ENCODE measurements around the gene CRTC1. TPM values are rescaled to one million over a fixed set of nuclear protein-coding genes. Genes with fewer than 3 reads are reported as not detected.

The CRTC1 gene
- total and polyA plus RNA-seq, 10 donors = 3.1 to 15.7 (median 8.2) TPM

DNA sequence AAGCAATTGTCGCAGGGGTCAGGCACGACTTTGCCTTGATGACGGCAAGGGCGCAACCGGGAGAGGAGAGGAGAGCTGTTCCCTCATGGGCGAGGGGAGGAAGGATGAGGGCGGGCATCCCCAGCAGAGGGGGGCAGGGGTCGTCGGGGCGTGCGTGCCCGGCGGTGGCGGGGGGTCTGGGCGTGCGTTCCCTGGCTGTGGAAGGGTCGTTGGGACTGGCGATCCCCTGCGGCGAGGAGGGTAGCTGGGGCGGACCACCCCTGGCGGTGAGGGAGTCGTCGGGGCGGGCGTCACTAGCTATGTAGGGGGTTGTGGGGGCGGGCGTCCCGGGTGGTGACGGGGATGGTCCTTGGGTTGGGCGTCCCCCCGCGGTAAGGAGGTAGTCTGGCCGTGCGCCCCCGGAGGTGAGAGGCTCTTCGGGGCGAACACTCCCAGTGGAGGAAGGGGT, 106.0 kb downstream of the CRTC1 start:
- TF ChIP-seq CTCF (IDR thresholded peaks at IDR 0.05 in 8 of 11, conservative IDR thresholded peaks at IDR 0.05 in 3 of 11) (no peak), POLR2AphosphoS5 (IDR thresholded peaks at IDR 0.05) (no peak), POLR2A (IDR thresholded peaks at IDR 0.05) (no peak)
- H3K36me3 ChIP-seq = no peaks in the 10 kb centered on the region
- H3K4me3 ChIP-seq = peak overlapping the region in 7 of 8 donors; percentile 28 to 67 (median 33)
- peaks cover 4 to 100% (median 94%) of the 10 kb centered on the region in 7 donors for H3K27me3 ChIP-seq (replicated peaks in 1 of 7)
- intact Hi-C loops (cut with DNase I; ENCODE audit: low total_unique reads) = no loop called here
- WGBS, 5 donors = 4 to 8% (median 6%) methylated on average over 26 to 38 of the region's 38 CpGs
- H3K9me3 ChIP-seq = no peaks in the 10 kb centered on the region
- H3K4me1 ChIP-seq = peaks cover 27 to 61% (median 49%) of the 10 kb centered on the region in 6 donors
- no peak for DNase-seq
- H3K27ac ChIP-seq = no peak overlapping the region

GRCh38 chr19:18789883-18790565, 106.5 kb downstream of the CRTC1 start:
- intact Hi-C loops (cut with DNase I; ENCODE audit: low total_unique reads) = no loop called here
- Histone ChIP-seq H3K27ac (no peak overlapping the region), H3K4me3 (peak overlapping the region in 7 of 8 donors; percentile 28 to 67 (median 33)), H3K27me3 (replicated peaks in 1 of 7) (peaks cover 4 to 100% (median 92%) of the 10 kb centered on the region in 7 donors), H3K36me3 (no peaks in the 10 kb centered on the region), H3K4me1 (peaks cover 27 to 56% (median 48%) of the 10 kb centered on the region in 6 donors), H3K9me3 (no peaks in the 10 kb centered on the region)
- WGBS, 5 donors = 1 to 4% (median 3%) methylated on average over 23 to 65 of the region's 65 CpGs
- peak; percentile 74 for DNase-seq
- TF ChIP-seq POLR2A (IDR thresholded peaks at IDR 0.05) (no peak), CTCF (IDR thresholded peaks at IDR 0.05 in 8 of 11, conservative IDR thresholded peaks at IDR 0.05 in 3 of 11) (no peak), POLR2AphosphoS5 (IDR thresholded peaks at IDR 0.05) (no peak)

GRCh38 chr19:18790566-18791314, 107.3 kb downstream of the CRTC1 start, which contains the start of gene COMP:
Gene COMP, minus strand, starts transcription at chr19:18791305. Its CDS starts 36 bp downstream, at chr19:18791269.
- H3K36me3 ChIP-seq = no peaks in the 10 kb centered on the region
- no peak within 1 kb of the TSS for H3K27ac ChIP-seq
- WGBS, 5 donors = 2 to 4% (median 3%) methylated on average over 29 to 61 of the region's 61 CpGs
- intact Hi-C loops (cut with DNase I; ENCODE audit: low total_unique reads) = no loop called here
- no peaks in the 10 kb centered on the region for H3K9me3 ChIP-seq
- TF ChIP-seq CTCF (IDR thresholded peaks at IDR 0.05 in 8 of 11, conservative IDR thresholded peaks at IDR 0.05 in 3 of 11) (no peak), POLR2A (IDR thresholded peaks at IDR 0.05) (no peak), POLR2AphosphoS5 (IDR thresholded peaks at IDR 0.05) (no peak)
- peak; percentile 58 for DNase-seq
- H3K4me3 ChIP-seq = peak within 1 kb of the TSS in 7 of 8 donors; percentile 28 to 67 (median 33)
- H3K27me3 ChIP-seq (replicated peaks in 1 of 7) = peaks cover 4 to 100% (median 90%) of the 10 kb centered on the region in 7 donors
- peaks cover 27 to 50% (median 42%) of the 10 kb centered on the region in 6 donors for H3K4me1 ChIP-seq

- WGBS, 5 donors = 23 to 35% (median 33%) methylated on average over 16 to 21 of the region's 21 CpGs
- H3K9me3 ChIP-seq = no peaks in the 10 kb centered on the region
- peak overlapping the region in 1 of 8 donors; percentile 67 for H3K4me3 ChIP-seq
- DNase-seq = no peak
- TF ChIP-seq POLR2AphosphoS5 (IDR thresholded peaks at IDR 0.05) = no peak
- no peak for TF ChIP-seq CTCF (IDR thresholded peaks at IDR 0.05 in 8 of 11, conservative IDR thresholded peaks at IDR 0.05 in 3 of 11)
- TF ChIP-seq POLR2A (IDR thresholded peaks at IDR 0.05) = no peak
- intact Hi-C loops (cut with DNase I; ENCODE audit: low total_unique reads) = no loop called here
- H3K27me3 ChIP-seq (replicated peaks in 1 of 7) = peaks cover 4 to 100% (median 86%) of the 10 kb centered on the region in 7 donors
- peaks cover 27 to 46% (median 38%) of the 10 kb centered on the region in 6 donors for H3K4me1 ChIP-seq
- no peak overlapping the region for H3K27ac ChIP-seq
- no peaks in the 10 kb centered on the region for H3K36me3 ChIP-seq
Measured at GRCh38 chr19:18791315-18791678, 107.8 kb downstream of the CRTC1 start.
